ENCODE measurements around the gene LHFPL2.

DNA sequence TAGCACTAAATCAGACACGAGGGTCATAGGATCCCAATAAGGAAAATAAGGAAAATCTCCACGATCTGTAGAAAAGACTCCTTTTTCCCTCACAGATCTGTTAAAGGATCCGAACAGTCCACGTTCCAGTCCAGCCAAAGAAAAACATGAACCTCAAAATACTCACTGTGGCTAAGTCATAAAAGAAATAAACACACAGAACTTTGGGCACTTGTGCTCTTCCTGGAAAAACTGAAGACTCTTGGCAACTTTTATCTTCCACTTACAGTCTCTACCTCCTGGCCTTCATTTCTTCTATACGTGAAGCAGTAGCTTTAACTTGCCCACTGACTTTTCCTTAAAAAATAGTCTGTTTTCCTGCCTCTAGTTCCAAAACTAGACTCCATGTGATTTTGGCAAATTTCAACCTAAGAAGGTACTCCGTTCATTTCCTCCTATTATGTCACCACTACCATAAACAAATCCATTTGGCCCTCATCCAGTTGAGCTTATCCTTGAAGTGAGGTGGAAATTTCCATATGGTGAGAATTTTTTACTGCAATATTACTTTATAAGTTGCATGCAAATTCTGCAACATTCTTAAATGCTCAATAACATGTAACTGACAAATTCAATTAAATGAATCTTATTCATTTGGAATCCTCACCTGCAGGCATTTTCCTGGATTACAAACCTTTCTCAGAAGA lies 5.3 kb upstream of the LHFPL2 start:
- TF ChIP-seq, protein P1, sequence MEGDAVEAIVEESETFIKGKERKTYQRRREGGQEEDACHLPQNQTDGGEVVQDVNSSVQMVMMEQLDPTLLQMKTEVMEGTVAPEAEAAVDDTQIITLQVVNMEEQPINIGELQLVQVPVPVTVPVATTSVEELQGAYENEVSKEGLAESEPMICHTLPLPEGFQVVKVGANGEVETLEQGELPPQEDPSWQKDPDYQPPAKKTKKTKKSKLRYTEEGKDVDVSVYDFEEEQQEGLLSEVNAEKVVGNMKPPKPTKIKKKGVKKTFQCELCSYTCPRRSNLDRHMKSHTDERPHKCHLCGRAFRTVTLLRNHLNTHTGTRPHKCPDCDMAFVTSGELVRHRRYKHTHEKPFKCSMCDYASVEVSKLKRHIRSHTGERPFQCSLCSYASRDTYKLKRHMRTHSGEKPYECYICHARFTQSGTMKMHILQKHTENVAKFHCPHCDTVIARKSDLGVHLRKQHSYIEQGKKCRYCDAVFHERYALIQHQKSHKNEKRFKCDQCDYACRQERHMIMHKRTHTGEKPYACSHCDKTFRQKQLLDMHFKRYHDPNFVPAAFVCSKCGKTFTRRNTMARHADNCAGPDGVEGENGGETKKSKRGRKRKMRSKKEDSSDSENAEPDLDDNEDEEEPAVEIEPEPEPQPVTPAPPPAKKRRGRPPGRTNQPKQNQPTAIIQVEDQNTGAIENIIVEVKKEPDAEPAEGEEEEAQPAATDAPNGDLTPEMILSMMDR (IDR thresholded peaks at IDR 0.05; ENCODE audit: low read depth, low read length) = no peak
- TF ChIP-seq, protein P2, sequence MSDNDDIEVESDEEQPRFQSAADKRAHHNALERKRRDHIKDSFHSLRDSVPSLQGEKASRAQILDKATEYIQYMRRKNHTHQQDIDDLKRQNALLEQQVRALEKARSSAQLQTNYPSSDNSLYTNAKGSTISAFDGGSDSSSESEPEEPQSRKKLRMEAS (IDR thresholded peaks at IDR 0.05; ENCODE audit: low read depth, low read length) = no peak
- TF ChIP-seq POLR2A (IDR thresholded peaks at IDR 0.05; ENCODE audit: extremely low read depth, insufficient read length) (no peak), MYC (IDR thresholded peaks at IDR 0.05; ENCODE audit: low read depth, low read length) (no peak)
